ENCODE data around the gene RERE.

- TF ChIP-seq CTCF (IDR thresholded peaks at IDR 0.05 in 2 of 3, conservative IDR thresholded peaks at IDR 0.05 in 1 of 3; ENCODE audit: borderline replicate concordance in 1 of 3, insufficient read depth in 1 of 3, low read depth in 2 of 3, low read length in 2 of 3) (no peak), POLR2A (IDR thresholded peaks at IDR 0.05; ENCODE audit: borderline replicate concordance, extremely low read depth, insufficient read depth, insufficient read length) (no peak), FOSL1 (IDR thresholded peaks at IDR 0.05; ENCODE audit: low read depth) (no peak), EZH2 (IDR thresholded peaks at IDR 0.05) (no peak), POLR2AphosphoS5 (IDR thresholded peaks at IDR 0.05; ENCODE audit: low read depth, low read length) (no peak), SIN3A (IDR thresholded peaks at IDR 0.05; ENCODE audit: low read depth) (no peak), SP1 (IDR thresholded peaks at IDR 0.05; ENCODE audit: low read depth) (no peak), ZBTB33 (IDR thresholded peaks at IDR 0.05; ENCODE audit: extremely low read depth, insufficient replicate concordance, low read length) (no peak)
Measured at GRCh38 chr1:8496473-8496872, 321.0 kb downstream of the RERE start.
